GM23338 (cell line): ENCODE results near the gene RFWD3.

Source experiments
- CTCF ChIP-seq, 2 experiments: fragments of 200-600 bp in 1 of 2; sonication (generic) in 1 of 2; conservative IDR thresholded peaks; 2 replicates each; pipeline versions ENCODE4 v1.5.1 to v1.6.1; 2016 to 2017; ENCODE audit warnings: antibody characterized with exemption in 2 of 2, low read depth in 2 of 2, mild to moderate bottlenecking in 2 of 2, moderate library complexity in 1 of 2
- EZH2 ChIP-seq: fragments of 200-600 bp; sonication (generic); IDR thresholded peaks from one replicate; pipeline ENCODE4 v1.8.0; 2017; ENCODE audit warnings: antibody characterized with exemption, mild to moderate bottlenecking, low read depth; ENCODE audit not compliant: unreplicated experiment
- POLR2AphosphoS5 ChIP-seq: IDR thresholded peaks from 2 replicates; pipeline ENCODE4 v1.6.1; 2016; ENCODE audit warnings: antibody characterized with exemption, low read depth

- TF ChIP-seq CTCF (conservative IDR thresholded peaks at IDR 0.05; ENCODE audit: low read depth in 2 of 2) (no peak), EZH2 (no peak), POLR2AphosphoS5 (no peak)
Observed at GRCh38 chr16:74637742-74638453, 28.8 kb downstream of the RFWD3 start.
